NCI-H128 (cell line): ENCODE results near the gene TCF3.

Experiments
- DNase-seq: peaks from one replicate; lab custom pipeline; 2025; ENCODE audit not compliant: unreplicated experiment; lab: John Stamatoyannopoulos, UW

TCF3 gene

DNA sequence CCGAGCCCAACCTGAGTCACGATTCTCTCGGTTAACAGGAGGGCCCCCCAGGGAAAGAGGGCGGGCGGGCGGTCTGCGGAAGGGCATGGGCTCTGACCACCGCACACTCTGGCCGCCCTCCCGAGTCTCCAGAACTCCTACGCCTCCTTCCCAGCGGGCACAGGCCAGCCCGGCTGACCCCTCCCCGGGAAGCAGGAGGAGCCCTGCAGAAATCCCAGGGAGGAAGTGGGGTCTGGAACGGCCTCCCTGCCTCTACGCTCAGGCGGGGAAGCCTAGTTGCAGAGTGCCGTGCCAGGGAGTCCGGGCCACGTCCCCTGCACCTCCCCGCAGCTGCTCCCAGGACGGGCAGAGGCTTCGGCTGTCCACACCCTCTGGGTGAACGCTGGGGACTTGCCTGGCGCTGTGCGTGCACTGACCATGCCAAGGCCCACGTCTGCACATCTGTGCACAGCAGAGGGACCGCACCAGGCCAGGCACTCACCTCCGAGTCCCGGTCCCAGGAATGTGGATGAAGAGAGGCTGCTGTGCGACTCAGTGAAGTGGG, 20.8 kb downstream of the TCF3 start:
- DNase-seq: no peak

DNA sequence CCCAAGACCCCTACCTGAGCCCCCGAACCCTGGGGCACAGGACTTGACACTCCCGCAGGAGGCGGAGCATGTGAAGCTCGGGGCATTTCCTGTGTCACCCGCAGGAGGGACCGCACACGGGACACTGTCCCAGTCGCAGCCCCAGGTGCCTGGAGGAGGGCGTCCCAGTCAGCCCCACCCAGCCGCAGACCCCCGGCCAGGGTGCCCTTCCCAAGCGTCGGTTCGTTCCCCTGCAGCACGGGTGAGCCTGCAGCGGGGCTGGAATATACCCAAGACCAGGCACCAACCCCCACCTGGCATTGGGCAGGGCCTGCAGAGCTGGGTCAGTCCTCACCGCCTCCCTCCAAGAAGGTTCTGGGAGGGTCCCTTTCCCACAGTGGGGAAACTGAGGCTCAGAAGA, 21.6 kb downstream of the TCF3 start:
- no peak for DNase-seq

DNA sequence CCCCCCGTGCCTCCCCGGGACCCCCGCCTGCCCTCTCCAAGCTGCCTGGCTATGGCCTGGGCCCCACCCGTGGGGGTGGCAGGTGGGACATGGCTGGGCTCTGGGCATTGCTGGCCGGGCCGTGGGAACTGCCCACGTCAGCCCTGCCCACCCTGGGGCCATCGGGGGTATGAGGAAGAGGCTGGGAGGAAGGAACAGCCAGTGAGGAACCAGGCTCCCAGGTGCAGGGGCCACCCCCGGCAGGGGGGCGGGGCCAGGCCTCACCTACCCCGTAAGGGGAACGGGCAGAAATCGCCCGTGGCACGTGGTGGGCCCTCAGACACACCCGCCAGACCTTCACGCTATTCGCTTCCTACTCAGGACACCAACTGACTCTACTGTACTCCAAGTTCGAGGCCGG, 22.4 kb downstream of the TCF3 start:
- no peak for DNase-seq

DNA sequence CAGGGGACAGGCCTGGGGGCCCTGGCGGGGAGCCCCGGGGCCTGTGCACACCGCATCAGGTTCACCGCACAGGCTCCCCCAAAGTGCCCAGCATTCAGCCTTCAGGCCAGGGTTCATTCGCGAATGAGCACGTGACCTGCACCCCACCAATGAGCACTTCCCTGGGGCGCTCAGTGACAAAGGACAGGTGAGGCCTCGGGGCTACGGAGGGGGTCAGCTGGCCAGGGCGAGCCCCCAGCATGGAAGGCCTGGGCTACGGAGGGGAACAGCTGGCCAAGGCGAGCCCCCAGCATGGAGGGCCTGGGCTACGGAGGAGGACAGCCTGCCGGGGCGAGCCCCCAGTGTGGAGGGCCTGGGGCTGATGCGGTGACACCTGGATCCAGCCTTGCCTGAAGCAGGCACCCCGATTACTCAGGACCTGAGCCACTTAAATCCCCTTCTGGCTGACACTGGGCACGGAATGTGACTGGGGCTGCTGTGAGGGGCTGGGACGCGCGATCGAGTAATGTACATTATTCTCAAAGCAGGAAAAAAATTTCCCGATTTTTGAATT, 23.1 kb downstream of the TCF3 start:
- no peak for DNase-seq

DNA sequence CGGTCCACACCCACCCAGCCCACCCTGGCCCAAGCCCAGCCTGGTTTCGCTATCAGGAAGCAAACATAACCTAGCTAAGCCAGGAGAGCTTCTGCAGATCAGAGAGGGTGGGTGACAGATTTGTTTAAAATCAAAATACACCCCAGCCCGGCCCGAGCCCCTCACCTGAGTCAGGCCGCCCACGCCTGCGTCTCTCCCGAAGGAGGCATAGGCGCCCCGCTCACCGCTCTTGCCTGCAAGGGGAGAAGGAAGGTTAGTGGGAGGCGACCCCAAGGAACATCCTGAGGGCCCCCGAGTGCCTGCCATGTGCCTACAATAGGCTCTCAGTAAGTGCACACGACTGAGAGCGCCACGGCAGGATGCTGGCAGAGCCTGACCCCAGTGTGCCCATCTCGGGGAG, 25.2 kb downstream of the TCF3 start:
- no peak for DNase-seq

DNA sequence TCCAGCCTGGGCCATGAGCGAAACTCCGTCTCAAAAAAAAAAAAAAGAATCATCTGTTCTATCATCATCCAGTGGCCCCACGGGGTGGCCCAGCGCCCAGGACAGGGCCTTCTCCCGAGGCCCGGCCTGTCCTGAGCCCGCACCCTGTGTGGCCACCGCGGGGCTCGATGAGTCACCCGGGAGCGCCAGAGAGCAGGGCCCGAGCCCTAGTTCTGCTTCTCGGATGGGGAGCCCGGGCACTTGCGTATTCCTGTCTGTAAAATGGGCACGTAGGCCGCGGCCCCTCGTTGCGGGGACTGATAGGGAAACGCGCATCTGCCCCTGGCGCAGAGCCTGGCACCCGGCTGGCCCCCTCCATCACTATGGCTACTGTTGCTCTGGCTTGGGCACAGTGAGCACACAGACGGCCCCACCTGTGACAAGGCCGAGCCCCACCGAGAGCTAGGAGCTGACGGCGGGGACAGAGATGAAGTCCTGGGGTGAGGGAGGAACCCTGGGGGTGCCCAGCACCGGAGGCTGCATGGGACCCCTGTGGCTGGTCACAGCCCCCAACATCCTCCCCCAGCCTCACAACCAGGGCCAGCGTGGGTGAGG, 25.9 kb downstream of the TCF3 start:
- DNase-seq: no peak

DNA sequence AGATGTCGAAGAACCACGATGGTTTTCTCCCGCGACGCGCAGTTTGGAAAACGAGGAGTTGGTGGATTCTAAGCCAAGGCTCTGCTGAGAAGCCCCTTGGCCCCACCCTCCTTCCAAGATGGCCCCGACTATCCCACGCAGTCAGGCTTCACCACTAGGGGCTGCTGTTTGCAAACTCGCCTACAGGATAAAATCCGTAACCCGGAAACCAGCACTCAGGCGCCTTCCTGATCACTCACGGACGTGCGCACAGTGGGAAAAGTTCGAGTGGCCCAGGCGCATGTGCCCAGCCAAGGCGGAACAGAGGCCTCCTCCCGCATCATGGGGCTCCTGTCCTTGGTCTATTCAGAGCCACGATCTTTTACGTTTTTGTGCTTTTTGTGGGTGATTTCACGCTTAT, 28.0 kb downstream of the TCF3 start:
- no peak for DNase-seq

DNA sequence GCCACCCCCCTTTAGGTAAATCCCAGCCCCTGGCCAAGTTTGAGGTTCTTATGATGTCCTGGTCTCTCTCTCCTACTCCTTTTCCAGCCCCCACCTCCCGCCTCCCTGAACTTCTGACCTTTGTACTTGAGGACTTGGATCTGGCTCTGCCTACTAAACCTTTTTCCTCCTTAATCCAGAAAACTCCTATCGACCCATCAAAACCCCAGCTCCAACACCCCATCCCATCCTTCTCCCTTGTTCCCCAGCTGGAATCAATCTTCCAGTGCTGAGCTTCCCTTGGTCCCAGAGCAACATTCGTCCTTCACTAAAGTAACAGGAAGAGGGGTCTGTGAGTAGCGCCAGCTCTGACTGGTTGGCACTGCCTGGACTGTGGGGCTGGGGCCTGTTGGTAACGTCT, 29.9 kb downstream of the TCF3 start:
- no peak for DNase-seq

DNA sequence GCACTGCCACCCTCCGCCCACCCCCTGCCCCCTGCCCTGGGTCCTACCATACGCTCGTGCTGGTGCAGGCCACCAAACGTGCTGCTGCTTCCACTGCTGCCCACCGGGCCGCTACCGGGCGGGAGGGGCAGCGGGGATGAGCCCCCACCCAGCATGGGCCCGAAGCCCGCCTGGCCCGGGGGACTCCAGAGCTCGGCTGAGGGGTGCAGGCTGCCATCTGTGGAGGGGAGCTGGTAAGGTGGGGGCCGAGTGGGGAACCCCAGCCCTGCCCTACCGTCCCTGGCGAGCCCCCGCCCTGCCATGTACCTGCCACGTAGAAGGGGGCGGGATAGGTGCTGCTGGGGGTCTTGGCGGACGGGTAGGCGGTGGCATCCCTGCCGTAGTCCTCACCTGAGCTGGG, 30.4 kb downstream of the TCF3 start:
- no peak for DNase-seq

DNA sequence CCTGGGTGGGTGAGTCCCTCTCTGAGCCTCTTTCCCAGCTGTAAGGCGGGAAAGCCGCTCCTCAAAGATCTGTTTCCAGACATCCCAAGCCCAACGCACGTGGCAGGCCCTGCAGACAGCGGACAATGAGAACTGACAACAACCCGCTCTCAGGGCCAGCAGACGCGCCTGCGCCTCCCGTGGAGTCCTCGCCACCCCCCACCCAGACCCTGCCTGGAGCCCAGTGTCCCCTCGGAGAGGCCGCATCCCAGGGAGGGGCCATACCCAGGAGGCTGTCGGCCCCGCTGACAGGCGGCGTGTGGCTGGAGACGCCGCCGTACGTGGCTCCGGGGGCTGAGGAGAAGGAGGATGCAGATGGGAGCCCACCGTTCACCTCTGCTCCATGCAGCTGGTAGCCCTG, 30.8 kb downstream of the TCF3 start:
- no peak for DNase-seq

DNA sequence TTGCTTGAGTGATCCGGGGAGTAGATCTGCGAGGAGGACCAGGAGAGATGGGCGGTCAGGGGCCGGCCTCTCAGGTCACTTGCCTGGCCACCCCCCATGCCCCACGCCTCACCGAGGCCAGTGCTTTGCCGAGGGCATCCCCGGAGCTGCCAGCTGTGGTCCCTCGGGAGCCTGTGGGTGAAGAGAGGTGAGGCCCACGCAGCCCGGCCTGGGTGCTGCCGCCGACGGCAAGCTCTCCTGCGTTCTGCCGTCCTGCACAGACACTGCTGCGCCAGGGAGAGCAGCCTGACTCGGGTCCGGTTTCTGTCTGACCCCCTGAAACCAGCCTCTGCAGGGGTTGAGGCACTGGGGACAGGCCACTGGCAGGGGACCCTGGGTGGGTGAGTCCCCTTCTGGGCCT, 31.4 kb downstream of the TCF3 start:
- no peak for DNase-seq

DNA sequence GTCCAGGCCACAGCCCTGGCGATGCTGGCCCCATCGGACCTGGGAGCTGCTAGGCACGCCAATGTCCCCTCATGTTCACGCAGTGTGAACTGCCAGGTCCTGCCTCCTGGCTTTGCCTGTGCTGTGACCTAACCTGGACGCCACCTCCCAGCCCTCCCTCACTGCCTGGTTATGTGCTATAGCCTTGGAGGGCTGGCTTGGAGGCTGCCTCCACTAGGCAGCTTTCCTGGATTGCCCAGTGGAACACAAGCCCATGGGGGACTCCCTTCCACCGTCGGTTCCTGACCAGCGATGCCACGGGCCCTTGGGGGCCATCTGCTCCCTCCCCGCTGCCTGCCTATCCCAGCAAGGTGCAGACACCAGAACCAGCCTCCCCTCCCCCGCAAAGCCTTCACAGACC, 31.9 kb downstream of the TCF3 start:
- DNase-seq: no peak

DNA sequence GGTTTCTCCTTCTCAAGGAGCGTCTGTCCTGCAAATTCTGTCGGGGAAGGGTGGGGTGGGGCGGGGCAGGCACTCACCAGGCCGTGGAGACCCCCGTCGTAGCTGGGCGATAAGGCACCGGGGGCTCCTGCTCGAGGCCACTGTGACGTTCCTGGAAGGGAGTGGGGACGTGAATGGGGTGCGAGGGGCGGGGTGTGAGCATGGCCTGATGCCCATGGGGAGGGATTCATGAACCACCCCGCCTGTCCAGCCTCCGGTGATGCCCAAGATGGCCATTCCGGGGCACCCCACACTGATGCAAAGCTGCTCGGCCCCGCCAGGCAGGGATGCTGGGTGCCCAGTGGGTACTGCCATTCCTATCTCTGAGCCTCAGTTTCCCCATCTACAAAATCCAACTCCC, 32.7 kb downstream of the TCF3 start:
- DNase-seq: no peak

DNA sequence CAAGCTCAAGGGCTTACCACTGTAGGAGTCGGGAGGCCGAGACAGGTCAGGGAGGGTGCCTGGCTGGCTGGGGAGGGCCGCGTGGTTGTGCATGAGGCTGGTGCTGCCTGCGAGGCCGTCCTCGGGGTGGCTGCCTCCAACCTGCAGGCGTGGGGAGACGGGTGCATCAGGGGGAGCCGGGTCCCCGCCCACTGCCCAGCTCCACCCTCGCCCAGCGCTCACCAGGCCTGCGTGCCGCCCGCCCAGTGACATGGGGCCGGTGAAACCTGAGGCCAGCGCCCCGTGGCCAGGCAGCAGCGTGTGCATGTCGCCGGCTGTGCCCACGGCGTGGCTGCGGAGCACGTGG, 33.3 kb downstream of the TCF3 start:
- no peak for DNase-seq

DNA sequence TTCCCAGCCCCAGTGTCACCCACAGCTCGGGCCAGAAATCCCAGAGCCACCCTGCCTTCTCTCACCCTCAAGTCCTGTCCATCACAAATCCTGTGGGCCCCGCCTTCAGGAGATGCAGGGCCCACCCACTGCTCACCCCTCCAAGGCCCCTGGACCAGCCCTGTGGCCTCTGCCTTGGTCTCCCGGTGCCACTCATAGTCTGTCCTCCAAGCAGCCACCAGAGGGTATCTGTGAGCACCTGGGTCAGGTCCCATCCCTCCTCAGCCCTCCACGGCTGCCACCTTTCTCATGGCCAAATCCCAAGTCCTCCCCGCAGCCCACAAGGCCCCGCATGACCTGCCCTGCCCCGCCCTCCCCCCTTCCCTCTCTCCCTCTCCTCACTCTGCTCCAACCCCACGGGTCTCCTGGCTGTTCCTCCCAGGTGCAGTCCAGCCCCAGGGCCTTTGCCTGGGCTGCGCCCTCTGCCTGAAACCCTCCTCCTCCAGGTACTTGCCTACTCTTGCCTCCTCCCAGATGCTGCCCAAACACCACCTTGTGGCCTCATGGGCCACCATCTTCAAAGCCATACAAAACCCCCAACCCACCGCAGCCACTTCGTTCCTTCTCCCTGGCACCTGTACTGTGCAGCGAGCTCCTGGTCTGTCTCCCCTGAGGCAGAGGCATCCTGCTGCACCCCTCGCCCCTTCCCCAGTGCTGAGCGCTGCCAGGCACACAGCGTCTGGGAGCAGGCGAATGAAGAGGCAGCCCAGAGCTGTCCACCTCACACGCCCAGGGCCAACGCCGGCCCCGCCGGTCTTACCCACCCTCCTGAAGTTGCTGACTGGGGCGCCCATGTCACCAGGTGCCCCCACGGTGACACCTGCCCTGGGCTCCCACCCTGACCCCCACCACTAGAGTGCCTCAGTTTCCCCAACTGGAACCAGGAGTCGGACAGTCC, 34.0 kb downstream of the TCF3 start:
- no peak for DNase-seq

DNA sequence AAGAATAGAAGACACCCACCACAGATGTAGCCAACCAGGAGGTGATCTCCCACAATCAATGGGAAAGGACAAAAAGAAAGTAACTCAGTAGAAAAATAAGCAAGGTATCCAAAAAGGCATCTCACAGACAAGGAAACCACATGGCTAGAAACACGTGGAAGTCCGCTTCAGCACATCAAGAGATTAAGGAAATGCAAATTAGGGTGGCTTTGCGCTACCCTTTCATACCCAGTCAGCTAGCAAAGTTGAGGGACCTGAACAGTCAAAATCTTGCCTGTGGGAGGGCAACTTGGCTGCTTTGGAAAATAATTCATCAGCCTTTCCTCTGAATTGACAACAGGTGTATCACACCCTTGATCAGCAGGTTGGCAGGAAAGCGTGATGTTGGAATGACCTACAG, 35.5 kb downstream of the TCF3 start:
- DNase-seq: no peak

DNA sequence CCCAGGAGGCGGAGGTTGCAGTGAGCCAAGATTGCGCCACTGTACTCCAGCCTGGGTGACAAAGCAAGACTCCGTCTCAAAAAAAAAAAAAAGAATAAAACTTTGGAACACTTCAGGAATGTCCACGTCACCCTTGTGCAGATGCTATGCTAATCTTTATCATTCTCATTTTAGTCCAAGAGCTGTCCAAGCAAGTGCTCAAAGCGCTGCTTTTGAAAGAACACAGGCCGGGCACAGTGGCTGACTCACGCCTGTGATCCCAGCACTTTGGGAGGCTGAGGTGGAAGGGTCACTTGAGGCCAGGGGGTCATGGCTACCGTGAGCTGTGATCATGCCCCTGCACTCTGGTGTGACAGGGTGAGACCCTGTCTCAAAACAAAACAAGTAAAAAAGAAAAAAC, 36.0 kb downstream of the TCF3 start:
- DNase-seq: no peak

DNA sequence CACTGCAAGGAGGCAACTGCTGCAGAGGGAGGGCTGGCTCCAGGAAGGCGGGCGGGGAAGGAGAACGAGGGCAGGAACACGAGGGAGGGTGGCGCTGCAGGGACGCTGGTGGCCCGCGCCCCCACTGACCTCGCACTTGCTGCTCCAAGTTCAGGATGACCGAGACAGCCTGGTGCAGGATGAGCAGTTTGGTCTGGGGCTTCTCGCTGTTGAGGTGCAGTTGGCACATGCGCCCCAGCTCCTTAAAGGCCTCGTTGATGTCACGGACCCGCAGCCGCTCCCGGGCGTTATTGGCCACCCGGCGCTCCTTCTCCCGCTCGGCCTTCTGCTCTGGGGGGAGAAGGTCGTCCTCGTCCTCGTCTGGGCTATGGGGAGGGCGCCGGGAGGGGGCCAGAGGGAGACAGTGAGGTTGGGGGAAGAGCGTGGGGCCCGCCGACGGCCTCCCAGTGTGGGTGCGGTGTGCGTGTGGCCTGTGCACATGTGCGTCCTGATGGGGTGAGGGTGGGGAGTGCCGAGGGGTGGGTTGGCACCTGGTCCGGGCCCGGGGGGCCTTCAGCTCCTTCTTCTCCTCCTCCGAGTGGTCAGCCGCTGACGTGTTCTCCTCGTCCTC, 37.2 kb downstream of the TCF3 start:
- DNase-seq: no peak

DNA sequence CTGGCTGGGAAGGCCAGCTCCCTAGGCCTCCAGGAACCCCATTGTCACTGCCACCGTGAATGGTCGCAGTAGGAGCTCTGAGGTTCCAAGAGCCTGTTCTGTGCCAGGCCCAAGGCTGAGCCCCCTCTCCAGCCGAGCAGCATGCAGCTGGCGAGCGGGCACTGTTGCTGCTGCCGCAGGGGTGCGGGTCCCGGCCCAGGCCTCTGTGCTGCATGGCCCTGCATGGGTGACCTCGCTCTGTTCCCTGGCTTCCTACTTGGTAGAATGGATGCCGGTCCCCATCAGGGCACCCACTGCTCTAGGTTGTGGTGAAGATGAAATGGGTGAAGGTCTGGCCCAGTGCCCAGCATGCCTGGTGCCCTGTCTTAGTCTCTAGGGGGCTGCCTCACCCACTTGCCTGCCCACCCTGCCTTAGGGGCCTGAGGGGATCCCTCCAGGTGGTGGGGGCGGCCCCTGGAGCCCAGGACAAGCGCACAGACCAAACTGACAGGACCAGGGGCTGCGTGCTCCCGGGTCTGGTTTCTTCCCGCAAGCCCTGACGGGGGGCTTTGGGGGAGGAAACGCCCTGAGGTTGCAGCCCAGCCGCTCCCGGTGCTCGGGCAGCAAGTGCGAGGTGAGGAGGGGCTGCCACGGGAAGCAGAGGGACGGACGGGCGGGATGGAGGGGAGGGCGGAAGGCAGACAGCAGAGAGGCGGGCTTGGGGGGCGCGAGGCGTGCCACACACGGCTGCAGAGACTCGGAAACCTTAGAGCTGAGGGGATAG, 38.4 kb downstream of the TCF3 start:
- DNase-seq: no peak

DNA sequence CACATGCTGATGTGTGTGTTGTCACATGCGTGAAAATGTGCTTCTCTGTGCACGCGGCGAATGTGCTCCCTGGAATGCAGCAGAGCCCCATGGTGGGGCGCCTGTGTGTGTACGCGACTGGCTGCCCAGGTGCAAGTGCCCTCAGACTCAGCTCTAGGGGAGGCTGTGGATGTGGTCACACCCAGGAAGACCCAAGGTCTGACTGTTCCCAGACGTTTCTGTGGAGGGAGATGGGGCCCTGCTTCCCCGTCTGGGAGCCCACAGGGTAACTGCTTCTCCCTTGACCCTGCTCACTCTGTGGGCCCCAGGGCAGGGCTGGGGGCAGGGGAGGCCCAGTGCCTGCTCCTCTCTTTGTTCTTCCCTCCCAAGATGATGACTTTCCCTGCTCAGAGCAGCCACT, 39.3 kb downstream of the TCF3 start:
- no peak for DNase-seq
